D721Med (cell line): Measurements from ENCODE around the gene KRTAP12-4.
"Not testable (repeated sequence)": the region's sequence is repeated elsewhere in the genome, so short reads cannot be mapped to it uniquely, and the experiment has no call there.

Source experiments
- DNase-seq: peaks from one replicate; pipeline ENCODE4 v3.0.0; 2011; ENCODE audit warnings: low spot score; ENCODE audit not compliant: insufficient read length
- FAIRE-seq: peaks from 2 replicates; lab custom pipeline; 2011; peaks lifted over from hg19 to GRCh38; lab: Jason Lieb, UNC
- CTCF ChIP-seq: IDR thresholded peaks from 2 replicates; pipeline ENCODE4 v1.5.1; 2012; ENCODE audit warnings: mild to moderate bottlenecking, control low read depth; ENCODE audit not compliant: insufficient read depth; ENCODE audit errors: missing control alignments

Gene KRTAP12-4

GRCh38 chr21:44614161-44614631, 40.3 kb downstream of the KRTAP12-4 start:
- TF ChIP-seq CTCF = no peak
- DNase-seq (no peak), FAIRE-seq (no peak)

GRCh38 chr21:44613386-44614155, 40.9 kb downstream of the KRTAP12-4 start:
- FAIRE-seq = no peak
- no peak for DNase-seq
- no peak for TF ChIP-seq CTCF

GRCh38 chr21:44612669-44613229, 41.7 kb downstream of the KRTAP12-4 start:
- no peak for DNase-seq
- FAIRE-seq = no peak
- TF ChIP-seq CTCF = no peak

GRCh38 chr21:44612029-44612486, 42.4 kb downstream of the KRTAP12-4 start, which contains the start of gene KRTAP10-8:
KRTAP10-8 (plus strand) TSS chr21:44612079; CDS start chr21:44612101, 22 bp downstream.
- DNase-seq (no peak), FAIRE-seq (no peak)

GRCh38 chr21:44611551-44611950, 42.9 kb downstream of the KRTAP12-4 start:
- no peak for TF ChIP-seq CTCF
- no peak for FAIRE-seq

More at GRCh38 chr21:44612029-44612486, 42.4 kb downstream of the KRTAP12-4 start, which contains the start of gene KRTAP10-8:
- no peak for TF ChIP-seq CTCF

GRCh38 chr21:44610157-44610843, 44.2 kb downstream of the KRTAP12-4 start:
- FAIRE-seq, DNase-seq: not testable (repeated sequence)

More at GRCh38 chr21:44611551-44611950, 42.9 kb downstream of the KRTAP12-4 start:
- no peak for DNase-seq

GRCh38 chr21:44609193-44609592, 45.3 kb downstream of the KRTAP12-4 start:
- DNase-seq (no peak), FAIRE-seq (no peak)
- no peak for TF ChIP-seq CTCF
